TTC549 (cell line): ENCODE data around the gene SNX17.

Experiments
- FAIRE-seq: peaks from 2 replicates; lab custom pipeline; 2012; peaks lifted over from hg19 to GRCh38; lab: Jason Lieb, UNC

Gene SNX17

GRCh38 chr2:27369471-27370025 lies 868 bp upstream of the SNX17 start:
- no peak for FAIRE-seq

DNA sequence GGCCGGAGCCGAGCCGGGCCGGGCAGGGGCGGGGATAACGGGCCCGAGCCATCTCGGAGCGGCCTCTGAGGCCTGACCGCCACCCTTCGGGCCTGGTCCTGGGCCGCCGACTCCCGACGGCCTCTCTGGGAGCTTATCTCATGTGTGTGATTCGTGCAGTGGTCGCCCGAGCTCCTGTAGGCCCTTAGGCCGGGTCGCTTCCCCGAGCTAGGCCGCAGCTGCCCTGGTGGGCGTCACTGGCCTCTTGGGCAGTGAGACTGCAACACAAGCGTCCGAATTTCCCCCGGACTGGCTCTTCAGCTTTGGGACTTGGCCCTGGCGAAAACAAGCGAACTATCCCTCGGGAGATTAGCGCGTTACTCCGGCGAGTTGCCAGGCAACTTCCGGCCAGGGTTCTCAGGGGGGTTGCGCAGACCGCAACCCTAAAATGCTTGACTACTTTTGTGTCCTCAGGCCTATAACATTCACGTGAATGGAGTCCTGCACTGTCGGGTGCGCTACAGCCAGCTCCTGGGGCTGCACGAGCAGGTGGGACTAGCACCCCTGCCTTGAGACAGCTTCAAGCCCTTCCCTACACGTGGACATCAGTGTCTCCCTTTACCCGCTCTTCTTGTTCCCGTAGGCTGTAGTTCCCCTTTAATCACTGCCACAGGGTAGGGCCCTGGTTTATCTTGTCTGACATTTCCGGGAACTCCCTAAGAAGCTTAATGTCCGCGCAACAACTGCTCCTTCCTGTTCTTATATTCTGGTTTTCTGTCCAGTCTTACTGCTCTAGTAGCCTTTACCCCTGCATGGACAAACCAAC lies 602 bp downstream of the SNX17 start:
- no peak for FAIRE-seq

DNA sequence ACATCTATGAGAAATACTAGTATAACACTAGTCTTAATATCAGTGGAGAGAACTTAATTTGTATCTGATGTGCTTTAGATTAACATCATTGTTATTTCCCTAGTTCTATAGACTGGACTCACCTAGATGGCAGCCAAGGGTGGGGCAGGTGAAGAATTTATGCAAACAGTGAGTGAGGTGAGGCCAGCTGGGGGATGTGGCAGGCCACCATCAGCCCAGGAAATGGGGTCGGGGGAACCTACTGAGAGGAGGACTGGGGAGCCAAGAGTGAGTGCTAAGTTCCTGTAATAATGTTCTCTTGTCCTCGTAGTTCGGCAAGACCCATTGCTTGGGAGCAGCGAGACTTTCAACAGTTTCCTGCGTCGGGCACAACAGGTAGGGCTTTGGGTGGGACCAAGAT lies 2.5 kb downstream of the SNX17 start:
- FAIRE-seq, result no peak

DNA sequence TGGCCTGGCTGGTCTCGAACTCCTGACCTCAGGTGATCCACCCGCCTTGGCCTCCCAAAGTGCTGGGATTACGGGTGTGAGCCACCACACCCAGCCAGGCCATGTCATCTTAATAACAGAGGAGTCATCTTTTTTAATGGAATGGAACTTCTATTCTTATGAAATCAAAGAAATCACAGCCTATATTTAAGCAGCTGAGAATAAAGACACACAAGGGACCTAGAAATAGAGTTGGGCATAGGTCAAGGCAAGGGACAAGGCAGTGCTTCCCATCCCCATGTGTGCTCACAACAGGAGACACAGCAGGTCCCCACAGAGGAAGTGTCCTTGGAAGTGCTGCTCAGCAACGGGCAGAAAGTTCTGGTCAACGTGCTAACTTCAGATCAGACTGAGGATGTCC lies 3.2 kb downstream of the SNX17 start:
- no peak for FAIRE-seq

GRCh38 chr2:27375513-27376099 lies 5.2 kb downstream of the SNX17 start:
- no peak for FAIRE-seq

DNA sequence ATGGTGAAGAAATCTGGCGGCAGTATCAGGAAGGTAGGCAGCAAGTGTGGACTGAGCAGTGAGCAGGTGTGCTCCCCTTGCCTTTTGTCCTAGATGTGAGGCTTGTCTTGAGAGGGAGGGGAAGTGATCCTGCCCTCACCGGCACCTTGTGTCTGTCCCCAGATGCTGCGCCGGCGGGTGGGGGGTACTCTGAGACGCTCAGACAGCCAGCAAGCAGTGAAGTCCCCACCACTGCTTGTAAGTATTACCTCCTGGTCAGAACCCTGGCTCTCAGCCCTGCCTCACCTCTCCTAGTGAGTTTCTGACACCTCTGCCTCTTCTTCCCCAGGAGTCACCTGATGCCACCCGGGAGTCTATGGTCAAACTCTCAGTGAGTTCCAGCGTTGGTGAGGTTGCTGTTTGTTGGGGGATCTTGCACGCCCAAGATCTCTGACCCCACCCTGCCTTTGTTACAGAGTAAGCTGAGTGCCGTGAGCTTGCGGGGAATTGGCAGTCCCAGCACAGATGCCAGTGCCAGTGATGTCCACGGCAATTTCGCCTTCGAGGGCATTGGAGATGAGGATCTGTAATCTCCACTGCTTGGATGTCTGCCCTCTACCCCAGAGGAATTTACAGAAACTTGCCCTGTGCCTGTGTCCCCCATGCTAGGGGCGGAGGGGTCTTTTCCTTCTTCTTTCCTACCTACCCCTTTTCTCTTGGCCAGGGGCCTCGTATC lies 5.9 kb downstream of the SNX17 start:
- FAIRE-seq, result no peak

DNA sequence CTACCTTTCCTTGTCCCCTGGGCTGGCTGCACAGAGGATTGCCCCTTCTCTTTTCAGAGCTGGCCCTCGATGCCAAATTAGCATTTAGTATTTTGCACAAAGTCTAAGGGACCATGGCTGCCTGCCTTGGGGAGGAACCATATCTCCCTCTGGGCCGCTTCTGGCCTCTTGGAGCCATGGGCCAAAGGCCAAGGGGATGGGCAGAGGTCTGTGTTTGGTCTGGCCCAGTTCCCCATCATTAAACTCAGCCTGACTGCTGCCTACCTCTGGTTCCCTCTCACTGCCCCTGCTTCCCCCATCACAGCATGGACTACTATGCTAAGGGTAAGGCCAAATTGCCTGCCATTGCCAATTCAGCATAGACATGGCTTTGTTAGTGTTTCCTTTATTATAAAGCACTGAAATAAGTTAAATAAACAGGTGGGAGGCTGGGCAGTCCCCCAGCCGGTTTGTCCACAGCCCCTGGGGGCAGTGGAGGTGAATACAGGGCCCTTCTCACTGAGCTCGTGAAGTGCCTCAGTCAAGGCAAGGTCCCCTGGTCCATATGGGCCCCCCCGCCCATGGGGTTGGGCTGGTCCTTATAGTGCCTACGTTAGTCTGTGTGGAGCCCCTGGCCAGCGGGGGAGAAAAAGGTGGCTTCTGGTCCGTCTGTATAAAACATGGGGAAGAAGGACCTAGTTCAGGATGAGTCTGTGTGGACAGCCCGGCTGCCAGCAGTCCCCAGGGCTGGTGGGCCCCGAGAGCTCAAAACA lies 6.6 kb downstream of the SNX17 start:
- no peak for FAIRE-seq

DNA sequence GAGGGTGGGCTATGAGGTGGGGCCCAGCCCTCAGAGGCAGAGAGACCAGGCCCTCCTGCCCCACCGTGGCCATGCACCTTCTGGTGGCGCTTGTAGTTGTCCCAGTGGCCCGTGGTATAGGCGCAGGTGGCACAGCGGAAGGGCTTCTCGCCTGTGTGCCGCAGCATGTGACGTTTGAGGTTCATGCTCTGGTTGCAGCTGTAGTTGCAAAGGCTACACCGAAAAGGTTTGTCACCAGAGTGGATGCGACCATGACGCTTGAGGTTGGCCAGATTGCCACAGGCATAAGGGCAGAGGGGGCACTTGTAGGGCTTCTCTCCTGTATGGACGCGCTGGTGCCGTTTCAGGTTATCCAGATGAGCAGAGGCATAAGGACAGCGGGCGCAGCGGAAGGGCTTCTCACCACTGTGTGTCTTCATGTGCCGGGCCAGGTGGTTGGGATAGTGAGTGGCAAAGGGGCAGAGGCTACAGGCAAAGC lies 7.2 kb downstream of the SNX17 start:
- FAIRE-seq, result no peak

DNA sequence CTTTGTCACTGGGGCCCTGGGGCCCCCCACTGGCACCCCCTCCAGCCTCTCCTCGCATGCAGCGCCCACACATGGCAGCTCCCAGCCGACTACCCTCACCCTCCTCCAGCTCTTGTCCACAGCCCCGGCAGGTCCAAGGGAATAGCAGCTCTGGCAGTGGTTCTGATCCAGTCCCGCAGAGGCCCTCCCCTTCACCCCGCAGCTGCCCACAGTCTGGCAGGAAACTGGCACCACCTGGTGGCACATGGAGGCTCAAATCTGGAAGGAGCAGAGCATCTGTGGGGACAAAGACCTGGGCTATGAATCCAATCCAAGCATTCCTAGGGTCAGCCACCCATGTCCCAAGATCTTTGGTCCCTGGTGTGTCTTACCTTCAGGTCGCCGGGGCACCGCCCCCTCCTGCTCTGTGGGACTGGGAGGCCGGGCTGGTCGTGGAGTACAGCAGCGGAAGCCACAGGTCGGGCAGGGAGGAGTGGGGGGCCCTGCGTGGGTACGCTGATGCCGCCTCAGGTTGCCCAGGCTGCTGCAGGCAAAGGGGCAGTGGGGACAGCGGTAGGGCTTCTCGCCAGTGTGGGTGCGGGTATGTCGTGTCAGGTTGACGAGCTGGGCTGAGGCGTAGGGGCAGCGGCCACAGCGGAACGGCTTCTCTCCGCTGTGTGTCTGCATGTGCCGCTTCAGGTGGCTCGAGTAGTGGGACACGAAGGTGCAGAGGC lies 7.8 kb downstream of the SNX17 start:
- FAIRE-seq, result no peak

- FAIRE-seq, result no peak
Observed at GRCh38 chr2:27378809-27379290, 8.4 kb downstream of the SNX17 start.

GRCh38 chr2:27379383-27379835 lies 9.0 kb downstream of the SNX17 start:
- no peak for FAIRE-seq

DNA sequence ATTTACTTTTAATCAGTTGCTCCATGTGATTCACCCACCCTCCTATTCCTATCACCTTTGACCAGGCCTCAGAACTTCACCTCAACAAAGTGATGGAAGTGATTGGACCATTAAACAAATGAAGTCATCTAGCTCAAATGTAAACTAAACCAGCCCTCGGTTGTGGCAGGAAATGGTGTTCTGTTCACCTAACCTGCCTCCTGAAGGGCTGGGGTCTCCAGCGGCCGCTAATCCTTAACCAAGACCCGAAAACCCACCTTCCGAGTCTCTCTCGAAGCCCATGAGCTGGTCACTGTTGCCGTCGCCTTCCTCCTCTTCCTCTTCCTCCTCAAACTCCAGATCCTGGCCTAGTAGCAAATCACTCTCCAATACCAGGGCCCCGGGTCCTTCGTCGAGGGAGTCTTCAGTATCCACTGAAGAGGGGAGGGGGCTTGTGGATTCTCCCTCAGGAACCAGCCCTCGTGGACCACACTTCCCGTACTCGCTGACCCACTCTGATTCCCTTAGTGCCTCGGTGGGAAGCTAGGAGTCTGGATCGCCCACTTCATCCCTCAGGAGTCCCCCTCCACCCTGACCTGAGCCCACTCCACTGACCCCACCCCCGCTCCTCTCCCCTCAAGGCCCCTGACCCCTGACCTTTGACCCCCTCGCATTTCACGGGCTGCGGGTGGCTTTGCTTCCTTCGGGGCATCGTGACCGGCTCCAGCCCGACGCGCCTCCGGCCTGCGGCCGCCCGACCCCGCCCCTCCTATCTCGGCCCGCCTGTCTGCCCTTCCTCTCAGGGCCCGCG lies 9.6 kb downstream of the SNX17 start:
- no peak for FAIRE-seq

- FAIRE-seq, result peak; percentile 88
Observed at GRCh38 chr2:27380626-27381545, 10.5 kb downstream of the SNX17 start, which contains the start of gene ZNF513. ZNF513 (minus strand) TSS chr2:27380734; CDS start chr2:27380526, 208 bp downstream.

DNA sequence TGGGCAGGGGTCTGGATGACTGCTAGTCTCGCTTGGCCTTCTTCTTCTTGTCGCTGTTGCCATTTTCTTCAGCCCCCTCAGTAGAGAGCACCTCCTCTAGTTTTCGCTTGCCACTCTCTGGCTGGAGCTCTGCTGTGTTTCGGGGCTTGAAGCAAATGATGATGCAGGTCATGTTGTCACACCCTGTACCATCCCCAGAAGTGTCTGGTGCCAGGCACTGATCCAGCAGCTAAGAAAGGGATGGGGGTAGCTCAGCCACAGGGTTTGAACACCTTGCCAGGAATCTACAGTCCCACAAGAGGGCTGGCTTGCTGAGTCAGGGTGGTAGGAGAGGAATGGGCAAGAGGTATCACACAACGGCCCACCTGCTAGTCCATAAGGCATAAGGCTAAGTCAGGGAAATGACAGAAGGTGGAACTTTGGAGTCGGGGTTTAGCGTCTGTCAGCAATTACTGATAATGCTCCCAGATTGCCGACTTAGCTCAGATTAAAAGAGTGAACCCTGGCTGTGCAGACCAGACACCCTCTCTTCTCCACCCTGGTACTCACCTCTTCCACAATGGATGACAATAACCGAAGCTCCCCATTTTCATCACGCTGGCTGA lies 11.3 kb downstream of the SNX17 start:
- FAIRE-seq, result no peak

DNA sequence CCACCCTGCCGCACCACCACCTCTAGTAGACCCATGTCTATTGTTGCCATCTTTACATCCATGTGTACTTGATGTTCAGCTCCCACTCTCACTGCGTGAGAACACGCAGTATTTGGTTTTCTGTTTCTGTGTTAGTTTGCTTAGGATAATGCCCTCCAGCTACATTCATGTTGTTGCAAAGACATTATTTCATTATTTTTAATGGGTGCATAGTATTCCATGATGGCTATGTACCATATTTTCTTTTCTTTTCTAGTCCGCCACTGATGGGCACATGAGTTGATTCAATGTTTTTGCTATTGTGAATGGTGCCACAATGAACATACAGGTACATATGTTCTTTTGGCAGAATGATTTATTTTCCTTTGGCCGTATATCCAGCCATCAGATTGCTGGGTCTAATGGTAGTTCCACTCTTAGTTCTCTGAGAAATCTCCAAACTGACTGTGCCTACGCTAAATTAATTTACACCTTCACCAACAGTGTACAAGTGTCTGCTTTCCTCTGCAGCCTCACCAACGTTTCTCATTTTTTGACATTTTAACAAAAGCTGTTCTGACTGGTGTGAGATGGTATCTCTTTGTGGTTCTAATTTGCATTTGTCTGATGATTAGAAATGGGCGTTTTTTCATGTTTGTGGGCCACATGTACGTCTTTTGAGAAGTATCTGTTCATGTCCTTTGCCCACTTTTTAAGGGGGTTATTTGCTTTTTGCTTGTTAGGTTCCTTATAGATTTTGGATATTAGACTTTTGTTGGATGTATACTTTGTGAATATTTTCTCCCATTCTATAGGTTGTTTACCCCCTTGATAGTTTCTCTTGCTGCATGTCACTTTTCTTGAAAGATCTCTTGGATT lies 20.6 kb downstream of the SNX17 start:
- FAIRE-seq, result no peak

DNA sequence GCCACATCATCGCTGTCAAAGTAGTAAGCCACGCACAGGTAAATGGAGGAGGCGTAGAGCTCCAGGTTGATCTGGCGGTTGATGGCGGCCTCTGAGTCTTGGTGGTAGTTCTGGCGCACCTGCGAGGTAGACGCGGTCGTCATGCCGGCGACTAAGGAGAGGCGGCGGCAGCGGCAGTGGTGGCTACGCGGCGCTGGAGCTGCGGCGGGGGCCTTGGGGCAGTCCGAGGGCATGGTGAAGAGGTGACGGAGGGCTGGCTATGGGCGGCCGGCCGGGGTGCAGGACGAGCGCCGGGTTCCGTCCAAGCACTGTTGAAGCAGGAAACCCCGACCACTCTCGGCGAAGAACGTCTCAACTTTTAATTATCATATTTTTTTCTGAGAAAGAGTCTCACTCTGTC lies 22.8 kb downstream of the SNX17 start:
- no peak for FAIRE-seq

DNA sequence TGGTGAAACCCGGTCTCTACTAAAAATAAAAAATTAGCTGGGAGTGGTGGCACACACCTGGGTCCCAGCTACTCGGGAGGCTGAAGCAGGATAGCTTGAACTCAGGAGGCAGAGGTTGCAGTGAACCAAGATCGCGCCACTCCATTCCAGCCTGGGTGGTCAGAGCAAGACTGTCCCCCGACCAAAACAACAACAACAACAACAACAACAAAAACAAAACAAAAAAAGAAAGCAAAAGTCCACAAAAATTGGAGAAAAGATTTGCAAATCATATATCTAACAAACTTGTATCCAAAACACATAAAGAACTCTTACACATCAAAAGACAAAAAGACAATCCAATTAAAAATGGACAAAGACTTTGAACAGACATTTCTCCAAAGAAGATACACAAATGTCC lies 28.5 kb downstream of the SNX17 start:
- no peak for FAIRE-seq
